ENCODE data around the gene RS1. TPM values are rescaled to one million over a fixed set of nuclear protein-coding genes. Genes with fewer than 3 reads are reported as not detected.

RS1 gene
- not detected in 2 replicates for total RNA-seq

DNA sequence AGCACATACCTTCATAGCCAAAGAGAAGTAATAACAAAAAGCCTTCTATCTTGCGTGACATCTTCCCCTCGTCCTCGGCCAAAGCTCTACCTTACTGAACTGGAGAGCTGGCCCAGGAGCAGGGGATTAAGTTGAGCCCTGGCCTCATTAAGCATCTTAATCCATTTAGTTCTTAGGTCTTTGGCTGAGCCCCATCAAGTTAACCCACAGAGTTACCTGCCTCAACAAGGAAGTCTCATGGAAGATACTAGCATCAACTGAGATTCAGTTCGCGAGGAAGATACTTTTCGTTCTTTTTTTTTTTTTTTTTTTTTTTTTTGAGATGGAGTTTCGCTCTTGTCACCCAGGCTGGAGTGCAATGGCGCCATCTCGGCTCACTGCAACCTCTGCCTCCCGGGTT is at the start of gene RS1:
Gene RS1 (minus strand): TSS at position 101 of the 400 bp plus-strand sequence. CDS start 40 bp downstream, at position 61.

GRCh38 chrX:18707426-18708049 is 35.6 kb upstream of the RS1 start, which contains the start of gene PPEF1:
PPEF1 (plus strand) TSS chrX:18707645; CDS start chrX:18707781, 136 bp downstream.

Other genes starting within 250 kb of the RS1 start
- gene CDKL5, start 246.5 kb downstream of the RS1 start, total RNA-seq: 1.9 and 2.2 TPM in 2 replicates
- gene PPEF1, start 35.5 kb upstream of the RS1 start, total RNA-seq: 0.09 TPM in 1 of 2 replicates, not detected in the other